ENCODE data around the gene RTL10. TPM values are rescaled to one million over a fixed set of nuclear protein-coding genes. Genes with fewer than 3 reads are reported as not detected.

RTL10 gene
- total and polyA plus RNA-seq, 2 of the 13 experiments (the other 11 are each of a cell fraction or from before 2014, with no cell fraction given): 14.1 to 15.8 TPM

- TF ChIP-seq SIN3B (IDR thresholded peaks at IDR 0.05; ENCODE audit: low read length) (no peak), ZBTB37 (CRISPR knock-in tag; IDR thresholded peaks at IDR 0.05) (no peak), MEF2D (CRISPR knock-in tag; IDR thresholded peaks at IDR 0.05) (no peak), ZSCAN30 (CRISPR knock-in tag; IDR thresholded peaks at IDR 0.05) (no peak), NFE2L1 (CRISPR knock-in tag; IDR thresholded peaks at IDR 0.05; ENCODE audit: borderline replicate concordance) (no peak), ZNF432 (CRISPR knock-in tag; IDR thresholded peaks at IDR 0.05; ENCODE audit: borderline replicate concordance) (no peak), RBFOX2 (IDR thresholded peaks at IDR 0.05; ENCODE audit: low read depth, low read length) (no peak), ZNF24 (IDR thresholded peaks at IDR 0.05) (no peak), ARID4A (CRISPR knock-in tag; IDR thresholded peaks at IDR 0.05; ENCODE audit: borderline replicate concordance) (no peak)
These were observed 41.8 kb downstream of the RTL10 start (continued) for GRCh38 chr22:19812910-19813309.

Data from HepG2 (cell line).